HG03064 (cell line): ENCODE results near the gene EIF4G3.
"Not testable (repeated sequence)": the region's sequence is repeated elsewhere in the genome, so short reads cannot be mapped to it uniquely, and the experiment has no call there.

Source experiments
- ATAC-seq: cut with Tn5 transposase; IDR thresholded peaks from one replicate; pipeline ENCODE4 v1.9.1; 2021; ENCODE audit warnings: low read depth; ENCODE audit not compliant: unreplicated experiment

EIF4G3 gene

GRCh38 chr1:21176586-21177555, at the start of gene EIF4G3:
TSS of gene EIF4G3 (minus strand) at chr1:21176897. CDS start at chr1:21002742, 174,155 bp downstream.
- peak; percentile 84 for ATAC-seq

GRCh38 chr1:21225065-21225464, 48.4 kb upstream of the EIF4G3 start:
- no peak for ATAC-seq

GRCh38 chr1:21220815-21221214, 44.1 kb upstream of the EIF4G3 start:
- no peak for ATAC-seq

GRCh38 chr1:21219674-21220073, 43.0 kb upstream of the EIF4G3 start:
- ATAC-seq, result no peak

GRCh38 chr1:21217812-21218596, 41.3 kb upstream of the EIF4G3 start:
- ATAC-seq, result no peak

- no peak for ATAC-seq
These were observed 40.4 kb upstream of the EIF4G3 start for GRCh38 chr1:21216835-21217811.

- ATAC-seq, result no peak
These were observed 35.4 kb upstream of the EIF4G3 start for GRCh38 chr1:21212126-21212525.

GRCh38 chr1:21208137-21208700, 31.5 kb upstream of the EIF4G3 start:
- not testable (repeated sequence) for ATAC-seq

- ATAC-seq, result no peak
These were observed 29.4 kb upstream of the EIF4G3 start for GRCh38 chr1:21206117-21206516.

- ATAC-seq, result no peak
These were observed 28.7 kb upstream of the EIF4G3 start for GRCh38 chr1:21205416-21205815.

- no peak for ATAC-seq
These were observed 25.0 kb upstream of the EIF4G3 start for GRCh38 chr1:21201650-21202049.

GRCh38 chr1:21201238-21201637, 24.5 kb upstream of the EIF4G3 start:
- not testable (repeated sequence) for ATAC-seq

GRCh38 chr1:21200767-21201166, 24.1 kb upstream of the EIF4G3 start:
- no peak for ATAC-seq

GRCh38 chr1:21198929-21199328, 22.2 kb upstream of the EIF4G3 start:
- ATAC-seq, result no peak

- ATAC-seq, result no peak
These were observed 16.2 kb upstream of the EIF4G3 start for GRCh38 chr1:21192871-21193270.

GRCh38 chr1:21192284-21192683, 15.6 kb upstream of the EIF4G3 start:
- ATAC-seq, result no peak

GRCh38 chr1:21190771-21191170, 14.1 kb upstream of the EIF4G3 start:
- ATAC-seq, result not testable (repeated sequence)

- no peak for ATAC-seq
These were observed 13.3 kb upstream of the EIF4G3 start for GRCh38 chr1:21189906-21190500.

- ATAC-seq, result no peak
These were observed 12.7 kb upstream of the EIF4G3 start for GRCh38 chr1:21189421-21189820.
